SK-N-SH treated with all-trans-retinoic acid at 6 μM for 48 hours (cell line): ENCODE data around the gene FOLR1.

Experiments used
- ATAC-seq: fragments of 200-7000 bp; cut with Tn5 transposase; 3 replicates; pipeline ENCODE4 v1.9.1; 2020; ENCODE audit warnings: mild to moderate bottlenecking, moderate library complexity
- ARNTL ChIP-seq: fragments of 450-650 bp; formaldehyde crosslinking; IDR thresholded peaks from 2 replicates; pipeline ENCODE4 v1.5.0; 2020; ENCODE audit warnings: low read depth, mild to moderate bottlenecking, moderate library complexity, borderline replicate concordance
- BACH2 ChIP-seq: fragments of 250-450 bp; sonication (Bioruptor Pico); IDR thresholded peaks from 2 replicates; pipeline ENCODE4 v1.9.0; 2021; ENCODE audit warnings: mild to moderate bottlenecking, borderline replicate concordance
- CSDC2 ChIP-seq: fragments of 250-450 bp; sonication (Bioruptor Pico); IDR thresholded peaks from 2 replicates; pipeline ENCODE4 v1.5.0; 2020; ENCODE audit warnings: mild to moderate bottlenecking, moderate library complexity
- ESRRG ChIP-seq: fragments of 250-450 bp; sonication (Bioruptor Pico); IDR thresholded peaks from 2 replicates; pipeline ENCODE4 v1.6.1; 2021; ENCODE audit warnings: mild to moderate bottlenecking
- GLIS3 ChIP-seq: fragments of 250-450 bp; sonication (Bioruptor Pico); IDR thresholded peaks from 2 replicates; pipeline ENCODE4 v1.5.0; 2020; ENCODE audit warnings: mild to moderate bottlenecking, moderate library complexity
- ISL1 ChIP-seq: fragments of 250-450 bp; sonication (Bioruptor Pico); IDR thresholded peaks from 2 replicates; pipeline ENCODE4 v2.1.2; 2022; ENCODE audit warnings: mild to moderate bottlenecking, moderate library complexity
- OSR1 ChIP-seq: fragments of 250-450 bp; sonication (Bioruptor Pico); IDR thresholded peaks from 2 replicates; pipeline ENCODE4 v1.8.0; 2022; ENCODE audit warnings: moderate library complexity, mild to moderate bottlenecking, inconsistent platforms
- PPARA ChIP-seq: fragments of 250-450 bp; sonication (Bioruptor Pico); IDR thresholded peaks from 2 replicates; pipeline ENCODE4 v1.5.0; 2020; ENCODE audit warnings: mild to moderate bottlenecking, borderline replicate concordance
- RARB ChIP-seq: fragments of 250-450 bp; sonication (Bioruptor Pico); IDR thresholded peaks from 2 replicates; pipeline ENCODE4 v1.8.0; 2021; ENCODE audit warnings: mild to moderate bottlenecking, moderate library complexity
- SNAI2 ChIP-seq: fragments of 250-450 bp; sonication (Bioruptor Pico); IDR thresholded peaks from 2 replicates; pipeline ENCODE4 v1.5.0; 2020; ENCODE audit warnings: mild to moderate bottlenecking, moderate library complexity
- TCF4 ChIP-seq: fragments of 250-450 bp; sonication (Bioruptor Pico); IDR thresholded peaks from 2 replicates; pipeline ENCODE4 v1.8.0; 2021; ENCODE audit warnings: mild to moderate bottlenecking, moderate library complexity, borderline replicate concordance
- TOX ChIP-seq: fragments of 250-450 bp; sonication (Bioruptor Pico); IDR thresholded peaks from 2 replicates; pipeline ENCODE4 v1.8.0; 2021; ENCODE audit warnings: mild to moderate bottlenecking, moderate library complexity, borderline replicate concordance
- ZC3H10 ChIP-seq: fragments of 250-450 bp; sonication (Bioruptor Pico); IDR thresholded peaks from 2 replicates; pipeline ENCODE4 v1.5.1; 2021; ENCODE audit warnings: mild to moderate bottlenecking, moderate library complexity
- ZFP3 ChIP-seq: fragments of 250-450 bp; sonication (Bioruptor Pico); IDR thresholded peaks from 2 replicates; pipeline ENCODE4 v1.5.0; 2020; ENCODE audit warnings: mild to moderate bottlenecking, moderate library complexity
- ZFP30 ChIP-seq: fragments of 450-650 bp; formaldehyde crosslinking; IDR thresholded peaks from 2 replicates; pipeline ENCODE4 v1.5.0; 2022; ENCODE audit warnings: mild to moderate bottlenecking, moderate library complexity
- ZNF565 ChIP-seq: fragments of 450-650 bp; formaldehyde crosslinking; conservative IDR thresholded peaks from 2 replicates; pipeline ENCODE4 v1.5.0; 2020; ENCODE audit warnings: low read depth, mild to moderate bottlenecking, moderate library complexity
- ZNF70 ChIP-seq: fragments of 450-650 bp; formaldehyde crosslinking; IDR thresholded peaks from 2 replicates; pipeline ENCODE4 v1.5.0; 2020; ENCODE audit warnings: mild to moderate bottlenecking, moderate library complexity
- ZNF8 ChIP-seq: fragments of 450-650 bp; formaldehyde crosslinking; IDR thresholded peaks from 2 replicates; pipeline ENCODE4 v1.5.0; 2020; ENCODE audit warnings: mild to moderate bottlenecking, moderate library complexity
- TF ChIP-seq, protein P1 (sequence below): fragments of 250-450 bp; sonication (Bioruptor Pico); IDR thresholded peaks from 2 replicates; pipeline ENCODE4 v1.8.0; 2020; ENCODE audit warnings: mild to moderate bottlenecking, moderate library complexity, borderline replicate concordance
- TF ChIP-seq, protein P2 (sequence below): fragments of 250-450 bp; sonication (Bioruptor Pico); IDR thresholded peaks from 2 replicates; pipeline ENCODE4 v1.5.1; 2020; ENCODE audit warnings: low read depth, mild to moderate bottlenecking, moderate library complexity
- TF ChIP-seq, protein P3 (sequence below): fragments of 250-450 bp; sonication (Bioruptor Pico); IDR thresholded peaks from 2 replicates; pipeline ENCODE4 v1.8.0; 2021; ENCODE audit warnings: low read depth, mild to moderate bottlenecking, moderate library complexity, borderline replicate concordance
- TF ChIP-seq, protein P4 (sequence below): fragments of 250-450 bp; sonication (Bioruptor Pico); IDR thresholded peaks from 2 replicates; pipeline ENCODE4 v1.5.1; 2021; ENCODE audit warnings: mild to moderate bottlenecking, moderate library complexity
- TF ChIP-seq, protein P5 (sequence below): fragments of 250-450 bp; sonication (Bioruptor Pico); IDR thresholded peaks from 2 replicates; pipeline ENCODE4 v1.5.0; 2020; ENCODE audit warnings: mild to moderate bottlenecking, moderate library complexity

The FOLR1 gene

DNA sequence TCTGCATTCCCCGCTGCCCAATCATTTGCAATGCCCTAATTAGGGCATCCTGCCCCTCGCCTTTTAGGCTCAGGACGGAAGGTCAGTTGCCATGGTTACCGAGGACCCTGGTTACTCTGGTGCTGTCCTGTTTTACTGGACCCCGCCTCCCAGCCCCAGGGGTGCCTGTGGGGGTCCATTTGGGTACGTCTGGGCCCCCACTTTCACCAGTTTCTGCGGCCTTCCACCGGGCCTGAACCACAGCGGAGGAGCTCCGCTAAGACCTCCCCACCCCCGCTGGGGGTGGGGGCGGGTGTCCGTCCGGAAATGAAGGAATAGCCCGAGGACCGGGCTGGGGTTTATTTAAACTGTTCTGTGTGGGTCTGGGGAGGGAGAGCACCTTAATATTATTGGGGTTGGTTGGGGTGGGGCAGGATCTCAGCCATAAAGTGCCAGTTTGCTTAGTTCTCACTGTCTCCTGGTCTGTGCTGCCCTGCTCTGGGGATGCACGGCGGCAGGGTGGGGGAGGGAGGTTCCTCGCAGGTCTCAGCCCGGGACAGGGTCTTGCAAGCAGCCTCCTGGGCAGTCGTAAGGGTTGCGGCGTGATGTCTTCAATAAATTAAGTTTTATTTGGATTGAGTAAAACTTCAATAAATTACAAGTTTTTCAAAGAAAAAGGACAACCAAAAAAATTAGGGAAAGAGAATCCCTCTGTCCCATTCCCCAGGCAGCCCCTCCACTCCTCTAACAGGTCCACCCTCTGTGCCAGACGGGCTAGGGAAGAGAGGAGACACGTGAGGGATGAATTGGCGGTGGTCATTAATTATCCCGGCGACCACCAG lies 46.8 kb downstream of the FOLR1 start:
- TF ChIP-seq, protein P1, sequence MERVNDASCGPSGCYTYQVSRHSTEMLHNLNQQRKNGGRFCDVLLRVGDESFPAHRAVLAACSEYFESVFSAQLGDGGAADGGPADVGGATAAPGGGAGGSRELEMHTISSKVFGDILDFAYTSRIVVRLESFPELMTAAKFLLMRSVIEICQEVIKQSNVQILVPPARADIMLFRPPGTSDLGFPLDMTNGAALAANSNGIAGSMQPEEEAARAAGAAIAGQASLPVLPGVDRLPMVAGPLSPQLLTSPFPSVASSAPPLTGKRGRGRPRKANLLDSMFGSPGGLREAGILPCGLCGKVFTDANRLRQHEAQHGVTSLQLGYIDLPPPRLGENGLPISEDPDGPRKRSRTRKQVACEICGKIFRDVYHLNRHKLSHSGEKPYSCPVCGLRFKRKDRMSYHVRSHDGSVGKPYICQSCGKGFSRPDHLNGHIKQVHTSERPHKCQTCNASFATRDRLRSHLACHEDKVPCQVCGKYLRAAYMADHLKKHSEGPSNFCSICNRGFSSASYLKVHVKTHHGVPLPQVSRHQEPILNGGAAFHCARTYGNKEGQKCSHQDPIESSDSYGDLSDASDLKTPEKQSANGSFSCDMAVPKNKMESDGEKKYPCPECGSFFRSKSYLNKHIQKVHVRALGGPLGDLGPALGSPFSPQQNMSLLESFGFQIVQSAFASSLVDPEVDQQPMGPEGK (CRISPR knock-in tag): peak; percentile 73; the same call in 1 of the 2 replicates
- TF ChIP-seq PPARA (CRISPR knock-in tag) (no peak), ESRRG (no peak), TCF4 (CRISPR knock-in tag) (no peak), ZNF70 (CRISPR knock-in tag) (peak; percentile 3; the same call in 1 of the 2 replicates), ZFP30 (CRISPR knock-in tag) (no peak), ZC3H10 (CRISPR knock-in tag) (no peak; the same call in 1 of the 2 replicates), ZFP3 (CRISPR knock-in tag) (no peak; the same call in 1 of the 2 replicates), BACH2 (CRISPR knock-in tag) (no peak), ISL1 (CRISPR knock-in tag) (no peak), ARNTL (0 out of 2 replicates have a peak, but pooled peaks have one; percentile 74), ZNF8 (CRISPR knock-in tag) (0 out of 2 replicates have a peak, but pooled peaks have one; percentile 8), OSR1 (CRISPR knock-in tag) (no peak), CSDC2 (CRISPR knock-in tag) (no peak), RARB (CRISPR knock-in tag) (no peak), SNAI2 (CRISPR knock-in tag) (no peak), ZNF565 (no peak; the same call in none of the 2 replicates), GLIS3 (CRISPR knock-in tag) (no peak), TOX (peak; percentile 7; the same call in 1 of the 2 replicates)
- TF ChIP-seq, protein P2, sequence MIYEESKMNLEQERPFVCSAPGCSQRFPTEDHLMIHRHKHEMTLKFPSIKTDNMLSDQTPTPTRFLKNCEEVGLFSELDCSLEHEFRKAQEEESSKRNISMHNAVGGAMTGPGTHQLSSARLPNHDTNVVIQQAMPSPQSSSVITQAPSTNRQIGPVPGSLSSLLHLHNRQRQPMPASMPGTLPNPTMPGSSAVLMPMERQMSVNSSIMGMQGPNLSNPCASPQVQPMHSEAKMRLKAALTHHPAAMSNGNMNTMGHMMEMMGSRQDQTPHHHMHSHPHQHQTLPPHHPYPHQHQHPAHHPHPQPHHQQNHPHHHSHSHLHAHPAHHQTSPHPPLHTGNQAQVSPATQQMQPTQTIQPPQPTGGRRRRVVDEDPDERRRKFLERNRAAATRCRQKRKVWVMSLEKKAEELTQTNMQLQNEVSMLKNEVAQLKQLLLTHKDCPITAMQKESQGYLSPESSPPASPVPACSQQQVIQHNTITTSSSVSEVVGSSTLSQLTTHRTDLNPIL (CRISPR knock-in tag): no peak; the same call in 1 of the 2 replicates
- TF ChIP-seq, protein P3, sequence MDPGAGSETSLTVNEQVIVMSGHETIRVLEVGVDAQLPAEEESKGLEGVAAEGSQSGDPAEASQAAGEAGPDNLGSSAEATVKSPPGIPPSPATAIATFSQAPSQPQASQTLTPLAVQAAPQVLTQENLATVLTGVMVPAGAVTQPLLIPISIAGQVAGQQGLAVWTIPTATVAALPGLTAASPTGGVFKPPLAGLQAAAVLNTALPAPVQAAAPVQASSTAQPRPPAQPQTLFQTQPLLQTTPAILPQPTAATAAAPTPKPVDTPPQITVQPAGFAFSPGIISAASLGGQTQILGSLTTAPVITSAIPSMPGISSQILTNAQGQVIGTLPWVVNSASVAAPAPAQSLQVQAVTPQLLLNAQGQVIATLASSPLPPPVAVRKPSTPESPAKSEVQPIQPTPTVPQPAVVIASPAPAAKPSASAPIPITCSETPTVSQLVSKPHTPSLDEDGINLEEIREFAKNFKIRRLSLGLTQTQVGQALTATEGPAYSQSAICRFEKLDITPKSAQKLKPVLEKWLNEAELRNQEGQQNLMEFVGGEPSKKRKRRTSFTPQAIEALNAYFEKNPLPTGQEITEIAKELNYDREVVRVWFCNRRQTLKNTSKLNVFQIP (CRISPR knock-in tag): no peak
- TF ChIP-seq, protein P4, sequence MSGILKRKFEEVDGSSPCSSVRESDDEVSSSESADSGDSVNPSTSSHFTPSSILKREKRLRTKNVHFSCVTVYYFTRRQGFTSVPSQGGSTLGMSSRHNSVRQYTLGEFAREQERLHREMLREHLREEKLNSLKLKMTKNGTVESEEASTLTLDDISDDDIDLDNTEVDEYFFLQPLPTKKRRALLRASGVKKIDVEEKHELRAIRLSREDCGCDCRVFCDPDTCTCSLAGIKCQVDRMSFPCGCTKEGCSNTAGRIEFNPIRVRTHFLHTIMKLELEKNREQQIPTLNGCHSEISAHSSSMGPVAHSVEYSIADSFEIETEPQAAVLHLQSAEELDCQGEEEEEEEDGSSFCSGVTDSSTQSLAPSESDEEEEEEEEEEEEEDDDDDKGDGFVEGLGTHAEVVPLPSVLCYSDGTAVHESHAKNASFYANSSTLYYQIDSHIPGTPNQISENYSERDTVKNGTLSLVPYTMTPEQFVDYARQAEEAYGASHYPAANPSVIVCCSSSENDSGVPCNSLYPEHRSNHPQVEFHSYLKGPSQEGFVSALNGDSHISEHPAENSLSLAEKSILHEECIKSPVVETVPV (CRISPR knock-in tag): peak; percentile 15; the same call in 1 of the 2 replicates
- TF ChIP-seq, protein P5, sequence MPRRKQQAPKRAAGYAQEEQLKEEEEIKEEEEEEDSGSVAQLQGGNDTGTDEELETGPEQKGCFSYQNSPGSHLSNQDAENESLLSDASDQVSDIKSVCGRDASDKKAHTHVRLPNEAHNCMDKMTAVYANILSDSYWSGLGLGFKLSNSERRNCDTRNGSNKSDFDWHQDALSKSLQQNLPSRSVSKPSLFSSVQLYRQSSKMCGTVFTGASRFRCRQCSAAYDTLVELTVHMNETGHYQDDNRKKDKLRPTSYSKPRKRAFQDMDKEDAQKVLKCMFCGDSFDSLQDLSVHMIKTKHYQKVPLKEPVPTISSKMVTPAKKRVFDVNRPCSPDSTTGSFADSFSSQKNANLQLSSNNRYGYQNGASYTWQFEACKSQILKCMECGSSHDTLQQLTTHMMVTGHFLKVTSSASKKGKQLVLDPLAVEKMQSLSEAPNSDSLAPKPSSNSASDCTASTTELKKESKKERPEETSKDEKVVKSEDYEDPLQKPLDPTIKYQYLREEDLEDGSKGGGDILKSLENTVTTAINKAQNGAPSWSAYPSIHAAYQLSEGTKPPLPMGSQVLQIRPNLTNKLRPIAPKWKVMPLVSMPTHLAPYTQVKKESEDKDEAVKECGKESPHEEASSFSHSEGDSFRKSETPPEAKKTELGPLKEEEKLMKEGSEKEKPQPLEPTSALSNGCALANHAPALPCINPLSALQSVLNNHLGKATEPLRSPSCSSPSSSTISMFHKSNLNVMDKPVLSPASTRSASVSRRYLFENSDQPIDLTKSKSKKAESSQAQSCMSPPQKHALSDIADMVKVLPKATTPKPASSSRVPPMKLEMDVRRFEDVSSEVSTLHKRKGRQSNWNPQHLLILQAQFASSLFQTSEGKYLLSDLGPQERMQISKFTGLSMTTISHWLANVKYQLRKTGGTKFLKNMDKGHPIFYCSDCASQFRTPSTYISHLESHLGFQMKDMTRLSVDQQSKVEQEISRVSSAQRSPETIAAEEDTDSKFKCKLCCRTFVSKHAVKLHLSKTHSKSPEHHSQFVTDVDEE (CRISPR knock-in tag): no peak
- ATAC-seq: no peak

DNA sequence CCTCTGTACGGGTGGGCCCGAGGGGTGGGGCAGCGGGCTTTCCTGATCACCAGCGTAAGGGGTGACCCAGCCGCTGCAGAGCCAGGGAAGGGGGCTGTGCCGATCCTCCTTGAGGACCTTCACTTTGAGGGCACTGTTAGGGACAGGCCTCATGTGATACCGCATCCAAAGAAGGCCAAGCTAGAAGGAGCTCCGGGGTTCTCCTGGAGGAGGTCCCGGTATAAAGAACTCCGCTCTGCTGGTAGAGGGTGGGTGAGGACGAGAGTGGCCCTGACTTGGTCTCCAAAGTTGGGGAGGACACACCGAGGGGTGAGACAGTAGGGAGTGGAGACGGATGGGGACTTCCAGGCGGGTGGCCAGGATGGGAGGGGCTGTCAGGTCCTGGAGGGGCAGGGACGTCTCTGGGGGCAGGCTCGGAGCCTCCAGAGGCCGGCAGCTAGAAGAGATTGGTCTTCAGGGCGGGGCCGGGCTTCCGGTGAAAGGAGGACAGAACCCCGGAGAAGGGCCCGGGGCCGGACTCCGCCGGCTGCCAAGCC lies 47.4 kb downstream of the FOLR1 start:
- ATAC-seq: peak; percentile 3
- TF ChIP-seq ARNTL (no peak), ESRRG (0 out of 2 replicates have a peak, but pooled peaks have one; percentile 34), BACH2 (CRISPR knock-in tag) (no peak), ZNF8 (CRISPR knock-in tag) (no peak), TOX (0 out of 2 replicates have a peak, but pooled peaks have one; percentile 37)
- TF ChIP-seq, protein P4 (CRISPR knock-in tag): peak; percentile 71; the same call in 1 of the 2 replicates
- TF ChIP-seq, protein P1 (CRISPR knock-in tag): peak; percentile 50; the same call in 1 of the 2 replicates
- TF ChIP-seq, protein P2 (CRISPR knock-in tag): peak; percentile 43
- TF ChIP-seq, all 23 proteins: peak for 5
